GOT3 (cell line): ENCODE measurements around the gene KLHL28.

Experiments
- DNase-seq: peaks from one replicate; lab custom pipeline; 2025; ENCODE audit warnings: mixed read lengths; lab: John Stamatoyannopoulos, UW

Gene KLHL28, protein sequence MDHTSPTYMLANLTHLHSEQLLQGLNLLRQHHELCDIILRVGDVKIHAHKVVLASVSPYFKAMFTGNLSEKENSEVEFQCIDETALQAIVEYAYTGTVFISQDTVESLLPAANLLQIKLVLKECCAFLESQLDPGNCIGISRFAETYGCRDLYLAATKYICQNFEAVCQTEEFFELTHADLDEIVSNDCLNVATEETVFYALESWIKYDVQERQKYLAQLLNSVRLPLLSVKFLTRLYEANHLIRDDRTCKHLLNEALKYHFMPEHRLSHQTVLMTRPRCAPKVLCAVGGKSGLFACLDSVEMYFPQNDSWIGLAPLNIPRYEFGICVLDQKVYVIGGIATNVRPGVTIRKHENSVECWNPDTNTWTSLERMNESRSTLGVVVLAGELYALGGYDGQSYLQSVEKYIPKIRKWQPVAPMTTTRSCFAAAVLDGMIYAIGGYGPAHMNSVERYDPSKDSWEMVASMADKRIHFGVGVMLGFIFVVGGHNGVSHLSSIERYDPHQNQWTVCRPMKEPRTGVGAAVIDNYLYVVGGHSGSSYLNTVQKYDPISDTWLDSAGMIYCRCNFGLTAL

DNA sequence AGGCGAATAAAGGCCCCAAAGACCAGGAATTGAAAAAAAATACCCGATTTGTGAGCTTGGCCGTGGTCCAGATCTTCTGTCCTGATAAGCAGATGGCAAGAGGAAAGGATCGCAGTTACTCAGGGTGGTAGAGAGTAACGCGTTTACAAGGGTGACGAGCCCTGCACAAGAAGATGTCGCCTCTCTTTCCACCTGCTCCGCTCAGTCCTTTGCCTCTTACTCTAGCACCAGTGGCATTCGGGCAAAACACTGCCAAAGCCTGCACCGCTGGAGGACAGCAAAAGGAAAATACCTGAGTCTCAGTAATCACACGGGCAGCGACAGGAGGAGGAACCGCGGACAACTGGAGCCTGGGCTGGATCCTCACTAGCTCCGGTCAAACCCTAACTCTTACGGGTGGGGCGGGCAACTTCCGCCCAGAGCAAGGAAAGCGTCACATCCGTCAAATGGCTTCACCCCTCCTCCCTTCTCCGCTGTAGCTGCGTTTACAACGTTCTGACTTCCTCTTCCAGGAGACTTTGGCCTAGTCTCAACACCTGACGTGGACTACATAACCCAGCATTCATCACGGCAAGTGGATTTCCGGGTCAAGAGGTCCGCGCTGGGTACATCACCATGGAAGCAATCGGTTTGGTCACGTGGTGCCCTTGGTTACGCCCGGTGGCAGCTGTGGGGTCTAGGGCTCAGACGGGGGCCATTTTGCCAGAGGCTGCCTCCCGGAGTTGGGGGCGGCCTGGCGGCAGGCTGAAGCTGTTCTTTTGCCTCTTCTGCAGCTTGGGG, at the start of gene KLHL28, which contains the start of gene TOGARAM1:
Gene KLHL28 (minus strand): TSS at position 394 of the 780 bp plus-strand sequence. CDS start 16,019 bp downstream, outside the sequence.
Gene TOGARAM1 (plus strand): TSS at position 637 of the 780 bp plus-strand sequence. CDS start 232 bp downstream, outside the sequence.
- DNase-seq = peak; percentile 78

DNA sequence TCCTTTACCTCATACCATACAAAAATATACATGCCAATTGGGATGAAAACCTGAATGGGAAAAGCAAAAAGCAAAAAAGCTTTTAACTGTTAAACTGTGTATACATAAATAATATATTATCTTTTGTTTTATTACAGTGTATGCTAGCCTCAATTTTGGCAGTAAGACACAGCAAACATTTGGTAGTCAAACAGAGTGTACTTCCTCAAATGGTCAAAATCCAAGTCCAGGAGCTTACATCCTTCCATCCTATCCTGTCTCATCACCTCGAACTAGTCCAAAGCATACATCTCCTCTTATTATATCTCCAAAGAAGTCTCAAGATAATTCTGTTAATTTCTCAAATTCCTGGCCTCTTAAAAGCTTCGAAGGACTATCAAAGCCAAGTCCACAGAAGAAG, 42.2 kb upstream of the KLHL28 start:
- no peak for DNase-seq

DNA sequence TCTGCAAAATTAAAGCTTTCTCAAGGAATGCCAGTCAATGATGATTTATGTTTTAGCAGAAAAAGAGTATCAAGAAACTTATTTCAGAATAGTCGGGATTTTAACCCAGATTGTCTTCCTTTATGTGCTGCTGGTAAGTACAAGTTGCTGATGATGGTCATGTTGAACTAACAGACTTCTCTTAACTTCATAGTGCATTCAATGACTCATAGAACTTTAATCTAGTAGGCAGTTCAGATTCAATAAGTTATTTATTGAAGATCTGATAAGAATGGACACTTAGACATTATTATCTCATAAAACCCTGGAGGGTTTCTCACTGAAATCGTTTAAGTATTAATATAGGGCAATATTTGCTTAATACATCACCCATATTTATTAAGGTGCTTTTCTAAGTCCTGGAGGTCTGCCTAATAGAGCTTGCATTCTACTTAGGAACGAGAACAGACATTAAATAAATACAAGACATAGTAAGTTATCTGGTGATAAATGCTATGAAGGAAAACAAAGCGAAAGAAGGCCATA, 34.1 kb upstream of the KLHL28 start:
- DNase-seq = no peak

DNA sequence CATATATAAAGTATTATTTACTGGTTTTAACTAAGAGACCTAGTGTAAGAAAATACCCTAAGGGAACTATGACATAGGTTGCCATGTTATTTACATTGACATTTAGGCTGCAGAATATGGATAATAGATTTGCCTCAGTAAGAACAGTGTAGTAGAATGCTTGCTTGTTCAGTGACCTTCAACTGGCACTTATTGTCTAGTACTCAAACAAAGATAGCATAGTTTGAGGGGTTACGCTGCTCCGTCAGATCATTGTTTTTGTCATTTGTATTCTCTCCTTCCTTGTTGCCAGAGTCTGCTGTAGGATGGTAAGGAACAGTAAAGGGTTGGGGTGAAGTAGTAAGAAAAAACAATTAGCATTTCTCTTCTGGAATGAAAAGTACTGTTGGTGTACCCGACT, 33.4 kb upstream of the KLHL28 start:
- DNase-seq = no peak

DNA sequence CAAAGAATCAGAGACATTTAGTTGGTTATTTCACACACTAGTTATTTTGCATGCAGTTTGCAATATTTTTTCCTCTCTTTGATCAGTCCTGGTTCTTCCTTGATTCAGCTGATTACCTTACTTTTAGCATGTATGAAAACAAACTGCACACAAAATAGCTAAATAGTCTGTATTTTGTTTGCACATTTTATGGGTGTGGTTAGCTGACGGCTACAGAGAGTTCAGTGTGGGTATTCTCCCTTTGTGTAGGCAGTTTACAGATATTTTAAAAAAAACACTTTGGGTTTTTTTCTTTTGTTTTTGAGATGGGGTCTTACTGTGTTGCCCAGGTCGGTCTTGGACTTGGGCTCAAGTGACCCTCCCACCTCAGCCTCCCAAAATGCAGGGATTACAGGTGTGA, 28.8 kb upstream of the KLHL28 start:
- DNase-seq = no peak

DNA sequence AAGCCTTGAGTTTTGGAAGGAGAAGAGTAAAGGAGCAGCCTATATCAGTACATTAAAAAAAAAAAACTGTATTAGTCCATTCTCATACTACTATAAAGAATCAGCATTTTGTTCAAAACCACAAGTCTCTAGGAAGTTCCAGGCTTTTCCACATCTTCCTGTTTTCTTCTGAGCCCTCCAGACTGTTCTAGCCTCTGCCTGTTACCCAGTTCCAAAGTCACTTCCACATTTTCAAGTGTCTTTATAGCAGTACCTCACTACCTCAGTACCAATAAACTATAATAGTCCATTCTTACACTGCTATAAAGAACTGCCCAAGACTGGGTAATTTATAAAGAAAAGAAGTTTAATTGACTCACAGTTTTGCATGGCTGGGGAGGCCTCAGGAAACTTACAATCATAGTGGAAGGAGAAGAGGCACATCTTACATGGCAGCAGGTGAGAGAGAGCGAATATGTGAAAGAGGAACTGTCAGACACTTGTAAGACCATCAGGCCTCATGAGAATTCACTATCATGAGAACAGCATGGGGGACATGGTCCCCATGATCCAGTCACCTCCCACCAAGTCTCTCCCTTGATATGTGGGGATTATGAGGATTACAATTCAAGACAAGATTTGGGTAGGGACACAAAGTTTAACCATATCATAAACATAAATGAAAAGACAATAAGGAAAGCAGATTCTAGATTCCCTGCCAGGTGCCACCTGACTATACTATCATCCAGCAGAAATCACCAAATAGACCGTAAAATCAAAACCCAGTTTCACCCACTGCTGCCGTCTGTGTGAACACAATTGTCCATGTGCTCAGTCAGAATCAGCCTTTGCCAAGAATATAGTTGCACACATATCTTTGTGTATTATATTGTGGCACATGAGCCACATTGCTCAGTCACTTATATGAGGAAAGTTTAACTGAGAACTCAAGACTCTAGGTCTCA, 28.0 kb upstream of the KLHL28 start:
- no peak for DNase-seq

DNA sequence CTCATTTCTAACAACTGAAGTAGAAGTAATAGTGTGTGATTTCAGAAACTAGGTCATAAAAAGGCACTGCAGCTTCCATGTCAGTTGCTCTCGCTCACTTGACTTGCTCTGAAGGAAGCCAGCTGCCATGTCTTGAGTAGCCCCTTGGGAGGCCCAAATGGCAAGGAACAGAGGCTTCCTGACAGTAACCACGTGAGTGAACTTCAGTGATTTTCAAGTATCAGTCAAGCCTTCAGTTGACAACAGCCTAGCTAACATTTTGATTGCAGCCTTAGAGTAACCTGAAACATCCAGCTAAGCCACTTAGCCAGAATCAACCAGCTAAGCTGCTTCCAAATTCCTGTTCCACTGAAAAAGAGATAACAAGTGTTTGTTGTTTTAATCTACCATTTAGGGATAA, 26.9 kb upstream of the KLHL28 start:
- DNase-seq = no peak

DNA sequence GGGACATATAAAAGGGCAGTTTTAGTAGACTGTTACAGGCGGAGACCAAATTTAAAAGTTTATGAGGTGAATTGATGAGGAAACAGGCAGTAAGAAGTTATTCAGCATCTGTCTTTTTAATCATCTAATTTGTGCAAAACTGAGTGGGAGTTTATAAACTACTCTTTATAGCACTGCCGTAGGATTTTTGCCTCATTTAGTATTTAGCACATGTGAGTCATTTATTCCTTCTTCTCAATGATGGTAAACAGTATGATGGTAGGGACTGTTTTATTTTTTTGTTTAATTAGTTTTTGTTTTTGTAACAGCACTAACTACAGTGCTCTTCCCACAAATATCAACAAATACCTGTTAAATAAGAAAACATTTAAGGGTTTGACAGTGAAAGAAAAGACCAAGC, 20.8 kb upstream of the KLHL28 start:
- DNase-seq = no peak

DNA sequence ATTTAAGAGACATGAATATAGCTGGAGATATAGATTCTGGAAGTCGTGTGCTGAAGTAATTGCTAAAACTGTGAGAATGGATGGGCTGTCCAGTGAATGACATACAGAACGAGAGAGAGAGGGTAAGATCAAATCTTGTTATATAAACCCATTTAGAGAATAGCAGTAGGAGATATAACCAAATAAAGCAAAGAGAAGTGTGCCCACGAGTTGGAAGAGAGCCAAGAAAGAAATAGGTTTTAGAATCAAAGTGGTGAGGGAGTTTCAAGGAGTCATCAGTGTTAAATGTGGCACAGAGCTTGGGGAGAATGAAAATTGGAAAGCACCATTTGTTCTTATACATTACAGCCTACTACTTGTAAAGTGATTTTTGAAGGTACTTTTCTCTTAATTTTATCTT, 19.5 kb upstream of the KLHL28 start:
- no peak for DNase-seq

DNA sequence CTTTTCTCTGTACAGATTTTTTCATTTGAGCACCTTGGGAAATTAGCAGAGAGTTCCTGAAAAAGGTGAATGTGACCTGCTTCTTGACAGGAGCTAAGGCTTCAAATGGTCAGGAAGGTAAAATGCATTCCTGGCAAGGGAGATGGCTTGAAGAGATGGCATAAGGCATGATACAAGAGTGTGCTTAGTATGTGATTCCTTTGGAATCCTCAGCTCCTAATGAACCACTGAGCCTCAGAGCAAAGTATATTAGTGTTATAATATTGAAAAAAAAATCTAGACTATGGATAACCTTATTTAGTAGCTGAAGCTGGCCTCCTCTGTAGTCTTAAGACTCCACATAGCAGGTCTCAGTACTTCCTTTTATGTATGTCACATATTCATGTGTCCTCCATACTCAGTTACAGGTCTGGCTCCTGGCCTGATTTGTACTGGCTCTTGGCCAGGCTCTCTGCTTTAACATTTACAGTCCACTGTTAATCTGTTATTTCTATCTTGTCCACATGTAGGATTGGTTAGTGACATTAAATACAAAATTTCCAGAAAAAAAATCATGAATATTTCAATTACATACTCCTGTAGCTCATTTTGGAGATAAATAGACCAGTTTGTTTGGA, 18.1 kb upstream of the KLHL28 start:
- DNase-seq = no peak

DNA sequence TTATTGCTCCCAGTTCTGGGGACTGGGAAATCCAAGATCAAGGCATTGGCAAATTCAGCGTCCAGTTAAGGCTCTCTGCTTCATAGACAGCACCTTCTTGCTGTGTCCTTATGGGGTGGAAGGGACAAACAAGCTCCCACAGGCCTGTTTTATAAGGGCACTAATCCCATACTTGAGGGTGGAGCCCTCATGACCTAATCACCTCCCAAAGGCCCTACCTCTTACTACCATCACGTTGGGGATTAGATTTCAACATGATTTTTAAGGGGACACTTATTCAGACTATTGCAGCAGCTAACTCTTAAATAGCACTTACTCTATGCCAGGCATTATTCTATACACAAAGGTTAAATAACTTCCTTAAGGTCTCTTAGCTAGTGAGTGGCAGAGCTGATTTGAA, 17.5 kb upstream of the KLHL28 start:
- DNase-seq = no peak

DNA sequence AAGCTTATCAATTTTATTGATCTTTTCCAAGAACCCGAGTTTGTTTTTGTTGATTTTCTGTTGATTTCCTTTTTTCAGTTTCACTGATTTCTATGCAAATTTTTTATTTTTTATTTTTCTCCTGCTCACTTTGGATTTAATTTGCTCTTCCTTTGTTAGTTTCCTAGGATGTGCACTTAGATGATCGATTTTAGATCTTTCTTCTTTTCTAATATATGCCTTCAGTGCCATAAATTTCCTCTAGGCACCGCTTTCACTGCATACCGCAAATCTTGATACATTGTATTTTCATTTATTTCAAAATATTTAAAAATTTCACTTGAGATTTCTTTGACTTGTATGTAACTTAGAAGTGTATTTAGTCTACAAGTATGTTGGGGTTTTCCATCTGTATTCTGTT, 9.7 kb upstream of the KLHL28 start:
- no peak for DNase-seq

DNA sequence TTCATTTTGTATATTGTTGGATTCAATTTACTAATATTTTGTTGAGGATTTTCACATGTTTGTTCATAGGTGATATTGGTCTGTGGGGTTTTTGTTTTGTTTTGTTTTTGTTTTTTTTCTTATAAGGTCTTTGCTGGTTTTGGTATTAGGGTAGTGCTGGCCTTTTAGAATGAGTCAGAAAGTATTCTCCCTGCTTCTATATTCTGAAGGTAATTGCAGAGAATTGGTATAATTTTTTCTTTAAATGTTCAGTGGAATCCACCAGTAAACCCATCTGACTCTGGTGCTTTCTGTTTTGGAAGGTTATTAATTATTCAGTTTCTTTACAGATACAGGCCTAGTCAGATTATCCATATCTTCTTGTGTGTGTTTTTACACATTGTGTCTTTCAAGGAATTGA, 9.2 kb upstream of the KLHL28 start:
- no peak for DNase-seq

DNA sequence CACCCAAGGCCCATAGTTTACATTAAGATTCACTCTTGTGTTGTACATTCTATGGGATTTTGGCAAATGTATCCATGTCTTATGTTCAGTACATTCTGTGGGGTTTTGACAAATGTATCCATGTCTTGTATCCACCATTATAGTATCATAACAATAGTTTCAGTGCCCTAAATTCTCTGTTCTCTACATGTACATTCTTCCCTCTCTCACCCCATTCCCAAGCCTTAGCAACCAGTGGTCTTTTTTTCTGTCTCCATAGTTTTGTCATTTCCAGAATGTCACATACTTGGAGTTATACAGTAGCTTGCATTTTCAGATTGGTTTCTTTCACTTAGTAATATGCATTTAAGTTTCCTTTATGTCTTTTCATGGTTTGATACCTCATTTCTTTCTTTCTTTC, 7.0 kb upstream of the KLHL28 start:
- DNase-seq = no peak

DNA sequence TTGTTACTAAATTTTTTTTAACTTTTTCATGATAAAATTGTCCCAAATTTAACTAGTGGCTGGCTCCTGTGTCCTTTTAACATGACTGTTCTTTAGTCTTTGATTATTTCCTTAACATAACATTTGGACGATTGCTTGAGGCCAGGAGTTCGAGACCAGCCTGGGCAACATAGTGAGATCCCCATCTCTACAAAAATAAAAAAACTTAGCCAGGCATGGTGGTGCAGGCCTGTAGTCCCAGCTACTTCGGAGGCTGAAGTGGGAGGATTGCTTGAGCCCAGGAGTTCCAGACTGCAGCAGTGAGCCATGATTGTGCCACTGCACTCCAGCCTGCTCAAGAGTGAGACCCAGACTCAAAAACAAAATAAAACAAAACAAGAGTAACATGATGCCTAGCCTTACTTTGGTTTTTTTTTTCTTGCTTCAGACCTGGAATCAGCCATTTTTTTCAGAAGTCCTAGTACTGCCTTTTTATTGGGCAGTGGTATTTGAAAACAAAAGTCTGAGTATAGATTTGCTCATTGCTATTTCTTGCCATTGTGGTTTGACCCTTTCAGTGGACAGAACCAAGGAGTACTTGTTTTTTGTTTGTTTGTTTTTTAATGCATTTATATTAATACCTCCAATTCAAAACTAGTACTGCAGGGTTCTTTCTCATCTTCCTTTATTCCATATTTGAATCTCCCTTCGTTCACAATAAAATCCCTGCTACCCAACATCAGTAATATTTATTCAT, 5.0 kb upstream of the KLHL28 start:
- DNase-seq = no peak

DNA sequence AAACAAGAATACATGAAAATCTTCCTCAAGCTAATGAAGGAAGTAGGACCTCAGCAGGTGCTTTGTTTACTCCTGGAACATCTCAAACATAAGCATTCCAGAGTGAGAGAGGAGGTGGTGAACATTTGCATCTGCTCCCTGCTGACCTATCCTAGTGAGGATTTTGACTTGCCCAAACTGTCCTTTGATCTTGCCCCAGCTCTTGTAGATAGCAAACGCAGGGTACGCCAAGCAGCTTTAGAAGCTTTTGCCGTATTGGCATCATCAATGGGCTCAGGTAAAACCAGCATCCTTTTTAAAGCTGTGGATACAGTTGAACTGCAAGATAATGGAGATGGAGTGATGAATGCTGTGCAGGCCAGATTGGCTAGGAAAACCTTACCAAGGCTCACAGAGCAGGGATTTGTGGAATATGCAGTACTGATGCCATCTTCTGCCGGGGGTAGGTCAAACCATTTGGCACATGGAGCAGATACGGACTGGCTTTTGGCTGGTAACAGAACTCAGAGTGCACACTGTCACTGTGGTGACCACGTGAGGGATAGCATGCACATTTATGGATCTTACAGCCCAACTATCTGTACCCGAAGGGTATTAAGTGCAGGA, 2.1 kb upstream of the KLHL28 start:
- no peak for DNase-seq

DNA sequence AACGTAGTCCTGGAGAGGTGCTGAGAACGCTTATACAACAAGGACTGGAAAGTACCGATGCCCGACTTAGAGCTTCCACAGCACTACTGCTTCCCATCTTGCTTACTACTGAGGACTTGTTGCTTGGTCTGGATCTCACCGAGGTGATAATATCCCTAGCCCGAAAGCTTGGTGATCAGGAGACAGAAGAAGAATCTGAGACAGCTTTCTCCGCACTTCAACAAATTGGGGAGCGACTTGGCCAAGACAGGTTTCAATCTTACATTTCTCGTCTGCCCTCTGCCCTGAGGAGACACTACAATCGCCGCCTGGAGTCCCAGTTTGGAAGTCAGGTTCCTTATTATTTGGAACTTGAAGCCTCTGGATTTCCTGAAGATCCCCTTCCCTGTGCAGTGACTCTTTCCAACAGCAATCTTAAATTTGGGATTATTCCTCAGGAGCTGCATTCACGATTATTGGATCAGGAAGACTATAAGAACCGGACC, 1.3 kb upstream of the KLHL28 start:
- DNase-seq = no peak

DNA sequence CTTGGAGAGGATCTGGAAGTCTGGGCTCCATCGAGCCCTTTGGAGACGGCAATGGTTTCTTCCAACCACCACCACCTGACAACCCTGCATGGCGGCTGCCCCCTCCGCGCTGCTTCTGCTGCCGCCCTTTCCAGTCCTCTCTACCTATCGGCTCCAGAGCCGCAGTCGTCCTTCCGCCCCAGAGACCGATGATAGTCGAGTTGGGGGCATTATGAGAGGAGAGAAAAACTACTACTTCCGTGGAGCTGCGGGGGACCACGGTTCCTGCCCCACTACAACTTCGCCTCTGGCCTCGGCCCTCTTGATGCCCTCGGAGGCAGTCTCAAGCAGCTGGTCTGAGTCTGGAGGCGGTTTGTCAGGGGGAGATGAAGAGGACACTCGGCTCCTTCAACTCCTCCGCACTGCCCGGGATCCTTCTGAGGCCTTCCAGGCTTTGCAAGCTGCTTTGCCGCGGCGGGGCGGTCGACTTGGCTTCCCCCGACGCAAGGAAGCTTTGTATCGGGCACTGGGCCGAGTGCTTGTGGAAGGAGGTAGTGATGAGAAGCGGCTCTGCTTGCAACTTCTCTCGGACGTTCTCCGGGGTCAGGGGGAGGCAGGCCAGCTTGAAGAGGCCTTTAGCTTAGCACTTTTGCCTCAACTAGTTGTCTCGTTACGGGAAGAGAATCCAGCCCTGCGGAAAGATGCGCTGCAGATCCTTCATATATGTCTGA, 742 bp upstream of the KLHL28 start:
- no peak for DNase-seq

DNA sequence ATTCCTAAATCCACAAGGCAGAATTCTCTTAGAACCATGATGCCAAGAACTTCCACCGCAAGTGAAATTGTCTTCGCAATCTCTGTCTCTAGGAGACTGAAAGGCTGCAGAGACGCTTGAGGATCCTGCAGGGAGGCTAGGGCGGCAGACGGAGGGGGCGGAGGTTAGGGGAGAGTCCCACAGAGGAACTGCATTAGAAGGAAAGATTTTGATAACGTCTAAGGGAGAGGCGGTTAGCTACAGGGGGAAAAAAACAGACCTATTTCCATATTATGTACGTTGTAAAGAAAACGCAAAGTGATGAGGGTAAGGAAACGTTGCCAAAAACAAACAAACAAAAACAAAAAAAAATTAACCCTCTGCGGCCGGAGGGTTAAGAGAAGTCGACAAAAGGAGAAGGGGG, 595 bp downstream of the KLHL28 start:
- no peak for DNase-seq
